ENCODE measurements around the gene DDR1.

DNA sequence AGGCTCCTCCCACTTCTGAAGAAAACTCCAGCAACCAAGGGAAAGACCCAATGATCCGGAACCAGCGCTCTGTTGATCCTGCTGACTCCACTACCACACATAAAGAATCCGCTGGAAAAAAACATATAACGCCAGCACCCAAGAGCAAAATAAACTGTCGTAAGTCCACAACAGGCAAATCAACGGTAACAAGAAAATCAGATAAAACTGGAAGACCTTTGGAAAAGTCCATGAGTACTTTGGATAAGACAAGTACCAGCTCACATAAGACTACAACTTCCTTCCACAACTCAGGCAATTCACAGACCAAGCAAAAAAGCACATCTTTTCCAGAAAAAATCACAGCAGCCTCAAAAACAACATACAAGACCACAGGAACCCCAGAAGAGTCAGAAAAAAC, 64.5 kb downstream of the DDR1 start:
- no peak for TF ChIP-seq POLR2A (IDR thresholded peaks at IDR 0.05)
- TF ChIP-seq POLR2AphosphoS5 (IDR thresholded peaks at IDR 0.05): no peak
